NT2/D1 (cell line): ENCODE measurements around the gene PCA3.

Experiments used
- SUZ12 ChIP-seq: IDR thresholded peaks from 2 replicates; pipeline ENCODE4 v1.6.1; 2011; ENCODE audit not compliant: insufficient read length, insufficient read depth; ENCODE audit errors: extremely low read depth
- YY1 ChIP-seq: IDR thresholded peaks from 2 replicates; pipeline ENCODE4 v1.6.1; 2011; ENCODE audit not compliant: insufficient read length, insufficient read depth
- ZNF274 ChIP-seq: IDR thresholded peaks from 2 replicates; pipeline ENCODE4 v1.6.1; 2011; ENCODE audit warnings: mild to moderate bottlenecking, low read depth, low read length

- no peak for TF ChIP-seq SUZ12
- no peak for TF ChIP-seq ZNF274
- TF ChIP-seq YY1, result no peak
Measured at GRCh38 chr9:76716085-76716672, 48.1 kb upstream of the PCA3 start.
